AG04449 (cell line): ENCODE data around the gene GANC.
"Not testable (repeated sequence)": the region's sequence is repeated elsewhere in the genome, so short reads cannot be mapped to it uniquely, and the experiment has no call there.

Experiments used
- CTCF ChIA-PET: fragments of 350-600 bp; formaldehyde crosslinking; extraction: SDS; loops from one replicate; lab custom pipeline; 2021; ENCODE audit warnings: antibody characterized with exemption; lab: Yijun Ruan, JAX
- POLR2A ChIA-PET: fragments of 400-600, 350-600 bp; formaldehyde crosslinking; extraction: SDS; loops from one replicate; lab custom pipeline; 2020; ENCODE audit warnings: antibody characterized with exemption, inconsistent platforms; lab: Yijun Ruan, JAX
- DNase-seq: peaks from one replicate; pipeline ENCODE4 v3.0.0-alpha.2; 2010; ENCODE audit warnings: low read depth, low spot score
- H3K4me3 ChIP-seq: 2 replicates; pipeline ENCODE4 v1.5.1; 2011; ENCODE audit warnings: low read depth, mild to moderate bottlenecking, control low read depth, low read length
- CTCF ChIP-seq: IDR thresholded peaks from one replicate; pipeline ENCODE4 v1.5.1; 2011; ENCODE audit warnings: mild to moderate bottlenecking, moderate library complexity, low read length, control low read depth, inconsistent platforms; ENCODE audit not compliant: insufficient read depth; ENCODE audit errors: missing control alignments

GANC gene

GRCh38 chr15:42314818-42315217 is 41.8 kb downstream of the GANC start:
- DNase-seq = no peak
- ChIA-PET CTCF (no interaction called here), POLR2A (no interaction called here)
- no peak for TF ChIP-seq CTCF
- H3K4me3 ChIP-seq = no peak overlapping the region

GRCh38 chr15:42315521-42315920 is 42.5 kb downstream of the GANC start:
- no peak for TF ChIP-seq CTCF
- no peak overlapping the region for H3K4me3 ChIP-seq
- DNase-seq = no peak
- POLR2A ChIA-PET = no interaction called here
- CTCF ChIA-PET = no interaction called here

- DNase-seq, POLR2A ChIA-PET, CTCF ChIA-PET, H3K4me3 ChIP-seq: not testable (repeated sequence)
Measured at GRCh38 chr15:42316282-42316805, 43.3 kb downstream of the GANC start.

GRCh38 chr15:42319206-42319605 is 46.2 kb downstream of the GANC start:
- no peak overlapping the region for H3K4me3 ChIP-seq
- ChIA-PET POLR2A (no interaction called here), CTCF (no interaction called here)
- DNase-seq = no peak
- no peak for TF ChIP-seq CTCF

- POLR2A ChIA-PET = no interaction called here
- DNase-seq = no peak
- CTCF ChIA-PET = no interaction called here
- TF ChIP-seq CTCF = no peak
- H3K4me3 ChIP-seq = no peak overlapping the region
Measured at GRCh38 chr15:42324308-42324707, 51.3 kb downstream of the GANC start.

- TF ChIP-seq CTCF = no peak
- CTCF ChIA-PET = no interaction called here
- DNase-seq = no peak
- H3K4me3 ChIP-seq = no peak overlapping the region
- POLR2A ChIA-PET = no interaction called here
Measured at GRCh38 chr15:42329161-42329560, 56.2 kb downstream of the GANC start.

- no peak for DNase-seq
- ChIA-PET CTCF (interaction anchor here (0.8 kb wide), 1 partner anchor 41 kb away, joined by 3 read pairs; no protein-coding TSS in a partner anchor), POLR2A (no interaction called here)
- no peak overlapping the region for H3K4me3 ChIP-seq
- no peak for TF ChIP-seq CTCF
Measured at GRCh38 chr15:42329992-42330391, 57.0 kb downstream of the GANC start.
